CD4-positive, alpha-beta T cell treated with Interleukin-2 at 100 ng/mL for 4 hours (primary cell): Measurements from ENCODE around the gene MOCS3.
A peak's percentile ranks its signal among the peaks of the same experiment; 100 is the strongest.
"Not testable (repeated sequence)": the region's sequence is repeated elsewhere in the genome, so short reads cannot be mapped to it uniquely, and the experiment has no call there.

Experiments
- DNase-seq: peaks from one replicate; pipeline ENCODE4 v3.0.0-alpha.2; 2020; ENCODE audit warnings: low spot score

Gene MOCS3

GRCh38 chr20:50932016-50932485, 26.6 kb upstream of the MOCS3 start:
- DNase-seq = no peak

GRCh38 chr20:50932691-50933280, 25.8 kb upstream of the MOCS3 start:
- no peak for DNase-seq

- DNase-seq = no peak
These were observed 25.0 kb upstream of the MOCS3 start for GRCh38 chr20:50933589-50933988.

- no peak for DNase-seq
These were observed 15.5 kb upstream of the MOCS3 start for GRCh38 chr20:50943069-50943468.

GRCh38 chr20:50948132-50948785, 10.4 kb upstream of the MOCS3 start:
- no peak for DNase-seq

GRCh38 chr20:50953196-50953595, 5.4 kb upstream of the MOCS3 start:
- no peak for DNase-seq

GRCh38 chr20:50953821-50954220, 4.8 kb upstream of the MOCS3 start:
- peak; percentile 19 for DNase-seq

GRCh38 chr20:50957276-50957675, 1.3 kb upstream of the MOCS3 start:
- DNase-seq = no peak

GRCh38 chr20:50957798-50958614, 612 bp upstream of the MOCS3 start, which contains the start of gene DPM1:
DPM1 (minus strand) TSS chr20:50958532; CDS start chr20:50958523, 9 bp downstream.
- DNase-seq = peak; percentile 88

- DNase-seq = no peak
These were observed 1.0 kb downstream of the MOCS3 start for GRCh38 chr20:50959543-50960126.

- DNase-seq = no peak
These were observed 9.0 kb downstream of the MOCS3 start for GRCh38 chr20:50967586-50967985.

GRCh38 chr20:50968289-50968688, 9.7 kb downstream of the MOCS3 start:
- DNase-seq = no peak

GRCh38 chr20:50969435-50969834, 10.8 kb downstream of the MOCS3 start:
- no peak for DNase-seq

- no peak for DNase-seq
These were observed 11.3 kb downstream of the MOCS3 start for GRCh38 chr20:50969912-50970311.

GRCh38 chr20:50975701-50976330, 17.2 kb downstream of the MOCS3 start:
- no peak for DNase-seq

- DNase-seq = no peak
These were observed 18.7 kb downstream of the MOCS3 start for GRCh38 chr20:50977066-50978021.

GRCh38 chr20:50978533-50978932, 19.9 kb downstream of the MOCS3 start:
- DNase-seq = not testable (repeated sequence)

GRCh38 chr20:50980071-50980681, 21.6 kb downstream of the MOCS3 start:
- DNase-seq = no peak

GRCh38 chr20:50980851-50981713, 22.5 kb downstream of the MOCS3 start:
- DNase-seq = peak; percentile 64

GRCh38 chr20:50981714-50982048, 23.1 kb downstream of the MOCS3 start:
- DNase-seq = no peak
